Measurements from ENCODE around the gene CROT. TPM values are rescaled to one million over a fixed set of nuclear protein-coding genes. Genes with fewer than 3 reads are reported as not detected.

CROT gene
- total RNA-seq, 3 donors from 2014 or later (not counting 1 experiment from before 2014, with no cell fraction given), result 17.5 to 19.0 (median 17.9) TPM

- no peak overlapping the region for H3K4me3 Mint-ChIP-seq
- Histone ChIP-seq H3K36me3 (ENCODE audit: control insufficient read depth, insufficient read depth, low read length) (peaks cover 6% of the 10 kb centered on the region), H3K27ac (ENCODE audit: low read length) (no peak overlapping the region), H3K4me3 (ENCODE audit: low read length) (no peak overlapping the region), H3K4me1 (ENCODE audit: control insufficient read depth, insufficient read depth, low read length) (no peaks in the 10 kb centered on the region), H3K27me3 (ENCODE audit: control insufficient read depth, insufficient read depth, low read length) (no peaks in the 10 kb centered on the region), H3K9me3 (ENCODE audit: control insufficient read depth, insufficient read depth, low read length) (no peaks in the 10 kb centered on the region)
- TF ChIP-seq, protein P1, sequence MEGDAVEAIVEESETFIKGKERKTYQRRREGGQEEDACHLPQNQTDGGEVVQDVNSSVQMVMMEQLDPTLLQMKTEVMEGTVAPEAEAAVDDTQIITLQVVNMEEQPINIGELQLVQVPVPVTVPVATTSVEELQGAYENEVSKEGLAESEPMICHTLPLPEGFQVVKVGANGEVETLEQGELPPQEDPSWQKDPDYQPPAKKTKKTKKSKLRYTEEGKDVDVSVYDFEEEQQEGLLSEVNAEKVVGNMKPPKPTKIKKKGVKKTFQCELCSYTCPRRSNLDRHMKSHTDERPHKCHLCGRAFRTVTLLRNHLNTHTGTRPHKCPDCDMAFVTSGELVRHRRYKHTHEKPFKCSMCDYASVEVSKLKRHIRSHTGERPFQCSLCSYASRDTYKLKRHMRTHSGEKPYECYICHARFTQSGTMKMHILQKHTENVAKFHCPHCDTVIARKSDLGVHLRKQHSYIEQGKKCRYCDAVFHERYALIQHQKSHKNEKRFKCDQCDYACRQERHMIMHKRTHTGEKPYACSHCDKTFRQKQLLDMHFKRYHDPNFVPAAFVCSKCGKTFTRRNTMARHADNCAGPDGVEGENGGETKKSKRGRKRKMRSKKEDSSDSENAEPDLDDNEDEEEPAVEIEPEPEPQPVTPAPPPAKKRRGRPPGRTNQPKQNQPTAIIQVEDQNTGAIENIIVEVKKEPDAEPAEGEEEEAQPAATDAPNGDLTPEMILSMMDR (IDR thresholded peaks at IDR 0.05), result no peak
- H3K27me3 Mint-ChIP-seq (ENCODE audit: low read depth in 2 of 2), result no peaks in the 10 kb centered on the region
- DNase-seq, result no peak
- no peak overlapping the region for H3K27ac Mint-ChIP-seq
- ATAC-seq, result no peak
- 94% methylated on average over 5 of the region's 5 CpGs for WGBS (ENCODE audit: insufficient coverage)
- intact Hi-C loops (cut with micrococcal nuclease), result no loop called here
- no peaks in the 10 kb centered on the region for H3K9me3 Mint-ChIP-seq
- H3K36me3 Mint-ChIP-seq, result no peaks in the 10 kb centered on the region
- no peaks in the 10 kb centered on the region for H3K4me1 Mint-ChIP-seq
Observed at GRCh38 chr7:87375662-87376435, 30.4 kb downstream of the CROT start.

GRCh38 chr7:87380905-87381304 is 35.4 kb downstream of the CROT start:
- H3K9me3 ChIP-seq (ENCODE audit: control insufficient read depth, insufficient read depth, low read length), result no peaks in the 10 kb centered on the region
- Mint-ChIP-seq H3K4me3 (no peak overlapping the region), H3K9me3 (no peaks in the 10 kb centered on the region), H3K36me3 (peaks cover 28% of the 10 kb centered on the region), H3K4me1 (no peaks in the 10 kb centered on the region), H3K27me3 (ENCODE audit: low read depth in 2 of 2) (no peaks in the 10 kb centered on the region), H3K27ac (no peak overlapping the region)
- TF ChIP-seq, protein P1 (IDR thresholded peaks at IDR 0.05), result no peak
- H3K27me3 ChIP-seq (ENCODE audit: control insufficient read depth, insufficient read depth, low read length), result no peaks in the 10 kb centered on the region
- no peaks in the 10 kb centered on the region for H3K4me1 ChIP-seq (ENCODE audit: control insufficient read depth, insufficient read depth, low read length)
- peaks cover 23% of the 10 kb centered on the region for H3K36me3 ChIP-seq (ENCODE audit: control insufficient read depth, insufficient read depth, low read length)
- H3K4me3 ChIP-seq (ENCODE audit: low read length), result no peak overlapping the region
- ATAC-seq (no peak), DNase-seq (no peak)
- no peak overlapping the region for H3K27ac ChIP-seq (ENCODE audit: low read length)
- intact Hi-C loops (cut with micrococcal nuclease), result no loop called here
- WGBS (ENCODE audit: insufficient coverage), result 93% methylated on average over 3 of the region's 5 CpGs

- TF ChIP-seq, protein P1 (IDR thresholded peaks at IDR 0.05), result no peak
- Histone ChIP-seq H3K4me1 (ENCODE audit: control insufficient read depth, insufficient read depth, low read length) (no peaks in the 10 kb centered on the region), H3K27me3 (ENCODE audit: control insufficient read depth, insufficient read depth, low read length) (no peaks in the 10 kb centered on the region), H3K4me3 (ENCODE audit: low read length) (no peak overlapping the region), H3K36me3 (ENCODE audit: control insufficient read depth, insufficient read depth, low read length) (peaks cover 12% of the 10 kb centered on the region), H3K27ac (ENCODE audit: low read length) (no peak overlapping the region), H3K9me3 (ENCODE audit: control insufficient read depth, insufficient read depth, low read length) (no peaks in the 10 kb centered on the region)
- Mint-ChIP-seq H3K27ac (no peak overlapping the region), H3K9me3 (no peaks in the 10 kb centered on the region), H3K27me3 (ENCODE audit: low read depth in 2 of 2) (no peaks in the 10 kb centered on the region), H3K36me3 (peaks cover 35% of the 10 kb centered on the region), H3K4me3 (no peak overlapping the region), H3K4me1 (peaks cover 0 to 5% of the 10 kb centered on the region in 2 donors)
- DNase-seq (no peak), ATAC-seq (no peak)
- intact Hi-C loops (cut with micrococcal nuclease), result no loop called here
- 95% methylated on average over 8 of the region's 8 CpGs for WGBS (ENCODE audit: insufficient coverage)
Observed at GRCh38 chr7:87391020-87391701, 45.7 kb downstream of the CROT start.

Measured in natural killer cell (primary cell).